Endothelial cell (in vitro differentiated cells): ENCODE data around the gene HSBP1L1. TPM values are rescaled to one million over a fixed set of nuclear protein-coding genes. Genes with fewer than 3 reads are reported as not detected.

Source experiments
- DNase-seq: peaks from one replicate; pipeline ENCODE4 v3.0.0; 2021; ENCODE audit warnings: low spot score
- H3K27ac Mint-ChIP-seq: one replicate; pipeline ENCODE4 v1.8.0; 2021; ENCODE audit warnings: mixed read lengths, inconsistent platforms; ENCODE audit not compliant: unreplicated experiment
- H3K27me3 Mint-ChIP-seq: one replicate; pipeline ENCODE4 v1.8.0; 2021; ENCODE audit warnings: mild to moderate bottlenecking, moderate library complexity, mixed read lengths, inconsistent platforms; ENCODE audit not compliant: unreplicated experiment
- H3K36me3 Mint-ChIP-seq: one replicate; pipeline ENCODE4 v1.8.0; 2021; ENCODE audit warnings: mild to moderate bottlenecking, low read depth, mixed read lengths, inconsistent platforms; ENCODE audit not compliant: unreplicated experiment
- H3K4me1 Mint-ChIP-seq: one replicate; pipeline ENCODE4 v1.8.0; 2021; ENCODE audit warnings: mild to moderate bottlenecking, mixed read lengths, inconsistent platforms; ENCODE audit not compliant: unreplicated experiment
- H3K4me3 Mint-ChIP-seq: one replicate; pipeline ENCODE4 v1.8.0; 2021; ENCODE audit warnings: mild to moderate bottlenecking, mixed read lengths, inconsistent platforms; ENCODE audit not compliant: unreplicated experiment
- H3K9me3 Mint-ChIP-seq: one replicate; pipeline ENCODE4 v1.8.0; 2021; ENCODE audit warnings: mixed read lengths, inconsistent platforms; ENCODE audit not compliant: unreplicated experiment
- total RNA-seq: library from RNA; stranded (reverse); fragmentation: NEBNext Ultra II Directional; extraction: Animal tissue kit (Norgen Biotek cat#: 25700); gene quantifications from one replicate; pipeline ENCODE4 v1.2.1, GENCODE V29; 2021; ENCODE audit not compliant: unreplicated experiment
- TF ChIP-seq, protein P1 (sequence below): fragments of 200-600 bp; sonication (generic); IDR thresholded peaks from one replicate; pipeline ENCODE4 v1.5.0; 2021; ENCODE audit warnings: antibody characterized with exemption; ENCODE audit not compliant: unreplicated experiment

HSBP1L1 gene
- total RNA-seq, 1 donor from 2014 or later: 0.87 TPM

DNA sequence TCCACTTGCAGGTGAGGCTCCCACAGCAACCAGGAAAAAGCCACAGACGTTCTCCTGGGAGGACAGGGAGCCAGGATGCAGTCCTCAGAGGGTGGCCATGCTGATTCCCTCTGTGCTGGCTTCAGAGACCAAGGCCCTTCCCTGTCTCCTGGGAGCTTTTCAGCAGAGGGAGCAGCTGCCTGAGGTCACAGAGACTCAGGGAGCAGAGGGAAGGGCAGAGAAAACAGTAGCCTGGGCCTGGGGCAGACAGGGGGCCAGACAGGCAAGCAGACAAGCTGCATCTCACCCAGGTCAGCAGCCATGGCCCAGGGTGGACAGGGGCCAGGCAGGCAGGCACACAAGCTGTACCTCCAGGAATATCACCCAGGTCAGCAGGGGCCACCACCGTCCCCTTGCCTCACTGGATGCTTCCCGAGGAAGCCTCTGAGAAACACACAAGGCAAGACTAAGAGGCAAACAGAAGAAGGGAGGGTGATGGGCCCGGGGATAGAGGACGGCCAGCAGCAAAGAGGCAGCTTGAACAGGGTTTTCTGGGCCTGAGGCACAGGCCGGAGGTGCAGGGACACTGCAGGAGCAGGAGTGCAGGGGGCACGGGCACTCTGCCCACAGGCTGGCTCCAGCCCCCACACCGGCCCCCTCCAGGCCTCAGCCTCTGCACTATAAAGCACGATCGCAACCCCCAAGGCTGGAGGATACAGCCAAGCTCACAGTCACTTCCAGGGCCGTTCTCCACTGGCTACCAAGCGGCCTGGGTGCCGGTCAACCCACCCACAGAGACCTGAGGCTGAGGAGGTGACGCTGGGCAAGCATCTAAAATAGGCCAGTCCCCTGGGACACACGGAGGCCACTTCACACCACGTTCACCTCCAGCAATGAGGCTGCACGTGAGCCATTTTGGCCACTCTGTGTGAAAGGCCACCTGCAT is 19.1 kb upstream of the HSBP1L1 start:
- TF ChIP-seq, protein P1, sequence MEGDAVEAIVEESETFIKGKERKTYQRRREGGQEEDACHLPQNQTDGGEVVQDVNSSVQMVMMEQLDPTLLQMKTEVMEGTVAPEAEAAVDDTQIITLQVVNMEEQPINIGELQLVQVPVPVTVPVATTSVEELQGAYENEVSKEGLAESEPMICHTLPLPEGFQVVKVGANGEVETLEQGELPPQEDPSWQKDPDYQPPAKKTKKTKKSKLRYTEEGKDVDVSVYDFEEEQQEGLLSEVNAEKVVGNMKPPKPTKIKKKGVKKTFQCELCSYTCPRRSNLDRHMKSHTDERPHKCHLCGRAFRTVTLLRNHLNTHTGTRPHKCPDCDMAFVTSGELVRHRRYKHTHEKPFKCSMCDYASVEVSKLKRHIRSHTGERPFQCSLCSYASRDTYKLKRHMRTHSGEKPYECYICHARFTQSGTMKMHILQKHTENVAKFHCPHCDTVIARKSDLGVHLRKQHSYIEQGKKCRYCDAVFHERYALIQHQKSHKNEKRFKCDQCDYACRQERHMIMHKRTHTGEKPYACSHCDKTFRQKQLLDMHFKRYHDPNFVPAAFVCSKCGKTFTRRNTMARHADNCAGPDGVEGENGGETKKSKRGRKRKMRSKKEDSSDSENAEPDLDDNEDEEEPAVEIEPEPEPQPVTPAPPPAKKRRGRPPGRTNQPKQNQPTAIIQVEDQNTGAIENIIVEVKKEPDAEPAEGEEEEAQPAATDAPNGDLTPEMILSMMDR: no peak
- DNase-seq: no peak
- Mint-ChIP-seq H3K36me3 (peaks cover 24% of the 10 kb centered on the region), H3K4me3 (no peak overlapping the region), H3K4me1 (peaks cover 13% of the 10 kb centered on the region), H3K27me3 (peaks cover 12% of the 10 kb centered on the region), H3K27ac (no peak overlapping the region), H3K9me3 (no peaks in the 10 kb centered on the region)

DNA sequence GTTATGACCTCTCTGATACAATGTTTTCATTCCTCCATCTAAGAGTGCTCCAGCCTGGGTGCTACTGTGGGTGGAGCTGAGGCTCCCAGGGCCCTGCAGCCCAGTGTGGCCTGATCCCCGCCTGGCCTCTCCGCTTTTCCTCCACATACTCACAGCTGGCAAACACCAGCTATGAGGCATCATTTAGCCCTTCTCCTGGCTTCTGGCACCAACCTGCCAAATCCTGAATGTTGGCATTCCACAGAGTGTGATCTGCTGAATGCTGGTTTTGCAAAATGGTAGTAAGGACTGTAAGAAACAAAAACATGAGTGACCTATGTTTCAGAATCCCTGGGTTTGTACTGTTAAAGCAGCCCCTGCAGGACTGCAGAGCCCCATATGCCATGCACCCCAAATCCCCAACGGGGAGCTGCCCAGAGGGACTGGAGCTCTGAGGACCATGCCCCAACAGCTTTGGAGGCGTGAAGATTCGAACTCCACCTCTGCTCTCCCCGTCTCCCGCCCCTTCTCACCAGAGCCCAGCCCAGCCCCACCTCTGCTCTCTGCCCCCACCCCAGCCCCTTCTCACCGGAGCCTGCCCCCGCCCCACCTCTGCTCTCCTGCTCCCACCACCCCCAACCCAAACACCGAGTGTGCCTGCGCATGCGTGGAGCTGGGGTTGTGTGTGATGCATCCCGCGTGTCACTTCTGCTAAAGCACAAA is 17.2 kb upstream of the HSBP1L1 start:
- H3K27ac Mint-ChIP-seq: no peak overlapping the region
- no peak overlapping the region for H3K4me3 Mint-ChIP-seq
- TF ChIP-seq, protein P1: no peak
- H3K9me3 Mint-ChIP-seq: no peaks in the 10 kb centered on the region
- H3K4me1 Mint-ChIP-seq: peaks cover 15% of the 10 kb centered on the region
- H3K36me3 Mint-ChIP-seq: peaks cover 20% of the 10 kb centered on the region
- DNase-seq: no peak
- H3K27me3 Mint-ChIP-seq: peaks cover 11% of the 10 kb centered on the region

DNA sequence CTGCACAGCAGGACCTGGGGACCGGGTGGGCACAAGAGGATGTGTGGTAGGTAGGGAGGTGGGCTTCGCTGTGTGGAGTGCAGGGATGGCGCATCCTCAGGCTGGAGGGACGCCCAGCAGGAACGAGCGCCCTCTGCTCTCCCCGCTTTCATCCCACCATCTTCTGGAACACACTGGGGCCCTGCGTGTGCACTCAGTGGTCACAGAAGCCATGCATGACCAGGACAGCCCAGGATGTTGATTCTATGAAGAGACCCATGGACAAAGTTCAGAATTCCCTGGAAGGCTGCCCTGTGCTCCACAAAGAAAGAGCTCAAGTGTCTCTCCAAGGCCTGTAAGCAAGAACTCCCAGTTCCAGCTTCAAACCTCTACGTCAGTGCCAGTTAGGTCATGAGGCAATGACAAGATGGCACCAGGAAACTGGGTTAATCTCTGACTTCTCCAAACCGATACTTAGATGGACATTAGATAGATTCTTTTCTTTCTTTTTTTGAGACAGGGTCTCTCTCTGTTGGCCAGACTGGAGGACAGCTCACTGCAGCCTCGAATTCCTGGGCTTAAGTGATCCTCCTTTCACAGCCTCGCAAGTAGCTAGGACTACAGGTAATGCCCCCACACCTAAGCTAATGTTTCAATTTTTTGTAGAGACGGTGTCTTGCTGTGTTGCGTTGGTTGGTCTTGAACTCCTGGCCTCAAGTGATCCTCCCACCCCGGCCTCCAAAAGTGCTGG is 16.4 kb upstream of the HSBP1L1 start:
- H3K4me1 Mint-ChIP-seq: peaks cover 15% of the 10 kb centered on the region
- no peak overlapping the region for H3K27ac Mint-ChIP-seq
- no peak for DNase-seq

DNA sequence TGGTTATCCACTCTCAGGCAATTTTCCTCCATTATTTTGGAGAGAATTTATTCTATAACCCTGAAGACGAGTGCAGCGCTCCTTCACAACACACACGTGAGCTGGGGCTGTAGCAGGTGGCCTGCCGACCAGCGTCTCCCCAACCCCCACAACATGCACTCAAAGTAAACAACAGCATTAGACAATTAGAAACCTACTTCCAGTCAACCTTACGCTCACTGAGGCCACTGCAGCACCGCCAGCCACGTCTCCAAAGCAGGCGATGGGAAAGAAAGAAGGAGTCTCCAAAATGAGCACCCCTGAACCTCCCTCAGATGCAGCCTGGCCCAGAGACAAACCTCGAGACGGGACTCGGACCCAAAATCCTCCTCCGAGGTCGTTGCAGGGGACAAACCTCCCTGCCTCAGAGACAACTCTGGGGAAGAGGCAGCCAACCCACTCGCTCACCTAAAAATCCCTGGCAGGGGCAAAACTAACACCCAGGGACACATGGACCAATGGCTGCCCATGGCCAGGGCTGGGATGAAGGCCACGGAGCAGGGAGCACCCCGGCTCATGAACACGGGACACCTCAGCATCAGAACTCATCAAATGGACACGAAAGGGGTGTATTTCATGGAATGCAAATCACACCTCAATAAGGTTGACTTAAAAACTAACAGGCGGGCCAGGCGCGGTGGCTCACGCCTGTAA is 15.6 kb upstream of the HSBP1L1 start:
- Mint-ChIP-seq H3K36me3 (peaks cover 11% of the 10 kb centered on the region), H3K4me1 (peaks cover 15% of the 10 kb centered on the region), H3K4me3 (no peak overlapping the region), H3K27me3 (peaks cover 19% of the 10 kb centered on the region), H3K27ac (no peak overlapping the region), H3K9me3 (no peaks in the 10 kb centered on the region)
- no peak for DNase-seq
- TF ChIP-seq, protein P1: no peak

More for the DNA sequence above, 16.4 kb upstream of the HSBP1L1 start:
- H3K27me3 Mint-ChIP-seq: peaks cover 12% of the 10 kb centered on the region
- TF ChIP-seq, protein P1: no peak
- H3K9me3 Mint-ChIP-seq: no peaks in the 10 kb centered on the region
- H3K4me3 Mint-ChIP-seq: no peak overlapping the region
- H3K36me3 Mint-ChIP-seq: peaks cover 13% of the 10 kb centered on the region
